Urothelium cell line (cell line): Measurements from ENCODE around the gene BCAS3.
A peak's percentile ranks its signal among the peaks of the same experiment; 100 is the strongest.
"Not testable (repeated sequence)": the region's sequence is repeated elsewhere in the genome, so short reads cannot be mapped to it uniquely, and the experiment has no call there.

ENCODE experiments used
- DNase-seq: peaks from one replicate; pipeline ENCODE4 v3.0.0; 2011; ENCODE audit warnings: low spot score, mixed read lengths
- FAIRE-seq: peaks from 2 replicates; lab custom pipeline; 2011; peaks lifted over from hg19 to GRCh38; lab: Jason Lieb, UNC

The BCAS3 gene

DNA sequence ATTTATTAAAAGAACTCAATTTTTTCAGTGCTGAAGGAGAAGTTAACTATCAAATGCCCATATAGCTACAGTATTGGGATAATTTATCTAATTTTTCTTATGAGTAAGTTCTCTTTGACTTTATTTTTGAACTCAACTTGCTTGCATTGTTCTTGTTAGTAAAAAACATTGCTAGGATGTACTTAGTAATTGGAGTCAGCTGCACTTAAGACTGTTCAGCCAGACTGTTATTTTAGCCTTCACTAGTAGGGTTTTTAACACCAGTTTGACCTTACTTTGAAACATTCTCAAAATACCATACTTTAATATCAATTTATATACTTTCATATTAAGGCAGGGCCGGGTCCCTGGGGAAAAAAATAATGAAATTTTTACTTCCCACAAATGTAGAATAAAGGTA is 465.4 kb downstream of the BCAS3 start:
- no peak for FAIRE-seq
- DNase-seq = no peak

DNA sequence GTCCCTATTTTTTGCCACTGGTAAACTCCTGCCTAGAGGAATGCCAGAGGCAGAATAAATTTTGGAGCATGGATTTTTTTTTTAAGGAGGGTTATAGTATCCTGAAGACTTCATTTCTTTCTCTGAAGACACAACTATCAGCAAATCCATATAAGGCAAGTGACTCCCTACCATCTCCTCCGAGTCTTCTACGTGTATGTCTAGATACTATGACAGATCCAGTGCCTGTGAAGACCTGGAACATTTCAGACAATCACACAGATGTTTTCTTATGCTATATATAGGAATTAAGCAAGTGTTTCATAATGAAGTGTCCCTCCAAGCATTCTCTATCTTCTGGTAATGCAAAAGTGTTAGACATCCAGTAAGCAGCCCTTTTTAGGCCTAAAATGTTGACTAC is 466.5 kb downstream of the BCAS3 start:
- FAIRE-seq = no peak
- no peak for DNase-seq

DNA sequence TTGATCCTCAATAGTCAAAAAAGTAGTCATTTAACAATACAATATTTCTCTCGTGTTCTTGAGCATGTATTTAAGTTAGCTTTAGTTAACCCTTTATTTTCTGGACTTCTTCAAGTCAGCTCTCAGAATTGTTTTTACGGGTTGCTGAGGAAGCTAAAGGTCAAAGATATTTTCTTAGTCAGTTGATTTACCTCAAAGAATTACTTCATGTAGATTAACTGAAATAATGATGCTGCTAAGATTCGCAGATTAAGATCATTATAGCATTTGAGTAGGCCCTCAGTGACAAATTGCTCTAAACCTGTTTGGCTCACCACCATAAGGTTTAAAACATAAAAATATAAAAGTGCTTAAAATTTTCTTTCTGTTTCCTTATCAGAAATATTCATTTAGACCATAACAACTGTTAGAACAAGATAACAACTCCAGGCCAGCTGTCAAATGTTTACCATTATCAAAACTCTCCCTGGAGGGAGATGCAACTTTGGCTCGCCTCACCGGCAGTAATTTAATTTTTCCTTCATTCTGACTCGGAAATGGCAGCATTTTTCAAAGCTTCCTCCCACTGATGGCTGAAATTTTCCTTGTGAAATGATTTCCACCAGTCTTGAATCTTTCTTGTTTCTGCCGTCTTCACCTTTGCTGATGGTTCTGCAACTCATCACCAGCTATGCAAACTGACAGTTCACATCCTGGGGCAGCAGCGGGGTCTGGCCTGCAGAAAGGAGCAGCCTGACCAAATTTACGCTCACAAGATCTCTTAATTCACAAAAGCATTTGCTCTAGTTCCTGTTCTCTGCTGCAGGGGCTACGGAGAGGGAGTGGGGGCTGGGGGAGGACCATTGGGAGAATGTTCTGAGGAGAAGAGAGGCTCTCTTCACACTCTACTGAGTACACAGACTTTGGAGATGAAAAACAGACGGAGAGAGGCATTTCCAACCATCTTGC is 467.2 kb downstream of the BCAS3 start:
- DNase-seq (no peak), FAIRE-seq (peak; percentile 88)

DNA sequence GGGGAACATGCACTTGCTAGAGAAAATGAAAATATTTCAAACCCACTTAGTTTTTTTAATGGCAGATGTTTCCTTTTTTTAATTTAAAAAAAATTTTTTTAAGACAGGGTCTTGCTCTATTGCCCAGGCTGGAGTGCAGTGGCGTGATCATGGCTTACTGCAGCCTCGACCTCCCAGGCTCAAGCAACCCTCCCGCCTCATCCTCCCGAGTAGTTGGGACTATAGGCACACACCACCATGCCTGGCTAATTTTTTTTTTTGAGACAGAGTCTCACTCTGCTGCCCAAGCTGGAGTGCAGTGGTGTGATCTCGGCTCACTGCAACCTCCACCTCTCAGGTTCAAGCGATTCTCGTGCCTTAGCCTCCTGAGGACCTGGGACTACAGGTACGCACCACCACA is 469.2 kb downstream of the BCAS3 start:
- FAIRE-seq = not testable (repeated sequence)

DNA sequence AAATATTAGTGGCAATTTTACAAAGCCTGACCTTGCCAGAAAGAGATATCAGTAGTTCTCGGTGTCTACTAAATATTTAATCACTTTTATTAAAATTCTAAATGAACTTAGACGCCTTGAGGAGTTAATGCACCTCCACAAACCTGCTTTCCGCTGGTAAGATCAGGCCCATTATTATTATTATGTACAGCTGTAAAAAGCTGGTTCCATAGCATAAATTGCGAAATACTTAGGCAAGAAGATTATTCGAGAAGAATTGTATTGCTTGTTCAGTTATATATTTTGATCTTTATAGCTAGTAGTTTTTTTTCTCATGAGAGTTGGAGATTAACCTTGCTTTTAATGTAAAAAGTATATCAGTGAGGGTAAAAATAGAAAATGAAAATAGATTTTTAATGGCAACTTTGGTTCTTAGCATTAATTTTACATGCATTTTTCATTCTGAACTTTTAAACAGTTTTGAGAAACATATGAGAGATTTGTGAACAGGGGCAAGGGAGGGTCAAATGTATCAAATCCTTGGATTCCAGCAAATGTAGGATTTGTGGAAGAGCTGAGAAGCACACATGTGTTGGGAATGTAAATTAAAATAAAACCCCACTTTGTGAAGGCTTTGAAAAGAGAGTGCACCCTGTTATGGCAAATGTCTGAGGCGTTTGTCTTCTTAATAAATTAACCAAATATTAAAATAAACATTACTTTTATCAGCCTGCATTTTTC is 471.6 kb downstream of the BCAS3 start:
- DNase-seq (no peak), FAIRE-seq (no peak)

More for the DNA sequence above, 469.2 kb downstream of the BCAS3 start:
- DNase-seq = not testable (repeated sequence)

DNA sequence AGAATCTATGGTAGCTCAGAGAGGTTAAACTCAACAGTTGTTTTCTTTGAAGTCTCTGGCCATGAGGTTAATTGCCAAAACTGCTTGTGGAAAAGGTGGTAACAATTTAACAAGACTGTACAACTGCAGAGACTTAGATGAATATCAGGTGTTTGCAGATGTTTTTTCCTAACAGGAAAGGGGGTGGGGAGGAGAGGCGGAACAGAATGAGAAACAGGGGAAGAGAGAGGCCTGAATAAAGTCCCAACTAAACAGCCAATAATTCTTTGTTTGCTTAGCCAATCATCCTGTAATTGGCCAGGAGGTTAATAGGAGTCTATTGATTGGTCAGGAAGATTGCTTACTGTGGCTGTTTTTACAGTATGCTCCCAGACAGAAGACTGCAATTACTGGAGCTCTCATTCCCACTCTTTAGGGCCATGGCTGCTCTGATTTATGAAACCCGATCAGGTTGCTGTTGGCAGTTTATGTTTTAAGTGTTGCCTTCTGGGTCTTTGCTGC is 472.3 kb downstream of the BCAS3 start:
- FAIRE-seq = no peak
- no peak for DNase-seq

DNA sequence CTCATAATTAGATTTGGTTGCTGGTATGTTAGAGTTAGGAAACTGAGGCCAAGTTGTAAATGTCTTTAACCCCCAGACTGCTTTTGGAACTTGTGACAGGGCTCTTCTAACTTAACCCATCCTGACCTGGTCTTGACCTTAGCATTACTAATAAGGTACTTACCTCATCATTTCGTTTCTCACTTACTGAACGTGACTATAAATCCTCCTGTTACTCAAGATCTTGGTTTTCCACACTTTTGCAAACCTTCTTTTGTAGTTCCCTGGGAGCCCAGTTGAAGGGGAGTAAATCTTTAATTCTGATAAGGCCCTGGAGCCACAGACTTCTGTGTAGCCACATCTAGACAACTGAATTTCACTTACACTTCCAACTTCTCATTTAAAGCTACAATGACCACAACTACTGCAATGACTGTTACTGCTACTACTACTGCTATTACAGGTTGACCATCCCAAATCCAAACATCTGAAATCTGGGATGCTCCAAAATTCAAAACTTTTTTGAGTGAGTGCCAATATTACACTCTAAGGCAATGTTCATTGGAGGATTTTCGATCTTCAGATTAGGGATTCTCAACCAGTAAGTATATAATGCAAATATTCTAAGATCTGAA is 473.1 kb downstream of the BCAS3 start:
- DNase-seq (no peak), FAIRE-seq (peak; percentile 87)

DNA sequence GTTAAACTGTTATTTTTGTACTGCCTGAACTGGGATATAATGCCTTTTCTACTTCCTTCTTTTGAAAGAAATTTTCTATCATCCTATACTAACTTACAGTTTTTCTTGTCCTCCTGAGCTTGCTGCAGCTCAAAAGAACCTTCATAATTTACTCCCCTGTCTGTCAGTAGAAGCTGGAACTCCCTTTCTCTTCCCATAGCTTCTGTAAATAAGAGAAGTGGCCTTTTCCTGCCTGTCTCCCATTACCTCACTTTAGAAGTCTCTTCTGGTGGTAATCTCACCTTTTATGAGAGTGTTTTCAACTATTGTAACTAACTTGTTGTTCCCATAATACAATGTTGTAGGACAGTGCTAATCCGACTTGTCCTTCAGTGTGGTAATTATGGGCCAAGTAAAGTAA is 475.2 kb downstream of the BCAS3 start:
- FAIRE-seq = no peak
- no peak for DNase-seq

DNA sequence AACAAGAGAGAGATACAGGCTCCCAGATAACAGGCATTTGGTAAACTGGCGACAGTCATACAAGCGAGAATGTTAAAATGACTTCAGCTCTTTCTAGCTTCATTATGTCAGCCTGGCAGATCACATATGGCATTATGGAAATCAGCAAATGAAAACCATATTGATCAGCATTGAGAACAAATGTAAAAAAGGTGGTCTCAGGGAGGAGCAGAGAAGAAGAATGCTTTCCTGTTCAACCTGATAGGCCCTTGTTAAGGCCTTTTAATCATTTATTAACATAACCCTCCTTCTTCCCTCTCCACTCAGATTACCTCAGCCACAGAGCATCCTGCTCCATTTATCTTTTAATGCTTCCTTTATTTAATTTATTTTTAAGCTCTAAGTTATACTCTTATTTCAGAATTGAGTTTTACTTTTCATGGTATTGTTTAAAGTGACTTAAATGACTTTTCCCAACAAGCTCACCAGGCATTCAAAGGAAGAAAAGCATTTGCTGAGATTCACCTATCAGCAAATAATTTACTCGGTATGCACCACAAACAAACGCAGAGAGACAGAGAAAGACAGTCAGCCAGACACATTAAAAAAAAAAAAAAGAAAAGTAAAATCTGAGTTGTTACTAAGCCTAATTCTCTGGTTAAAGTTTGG is 478.1 kb downstream of the BCAS3 start:
- FAIRE-seq (no peak), DNase-seq (no peak)

DNA sequence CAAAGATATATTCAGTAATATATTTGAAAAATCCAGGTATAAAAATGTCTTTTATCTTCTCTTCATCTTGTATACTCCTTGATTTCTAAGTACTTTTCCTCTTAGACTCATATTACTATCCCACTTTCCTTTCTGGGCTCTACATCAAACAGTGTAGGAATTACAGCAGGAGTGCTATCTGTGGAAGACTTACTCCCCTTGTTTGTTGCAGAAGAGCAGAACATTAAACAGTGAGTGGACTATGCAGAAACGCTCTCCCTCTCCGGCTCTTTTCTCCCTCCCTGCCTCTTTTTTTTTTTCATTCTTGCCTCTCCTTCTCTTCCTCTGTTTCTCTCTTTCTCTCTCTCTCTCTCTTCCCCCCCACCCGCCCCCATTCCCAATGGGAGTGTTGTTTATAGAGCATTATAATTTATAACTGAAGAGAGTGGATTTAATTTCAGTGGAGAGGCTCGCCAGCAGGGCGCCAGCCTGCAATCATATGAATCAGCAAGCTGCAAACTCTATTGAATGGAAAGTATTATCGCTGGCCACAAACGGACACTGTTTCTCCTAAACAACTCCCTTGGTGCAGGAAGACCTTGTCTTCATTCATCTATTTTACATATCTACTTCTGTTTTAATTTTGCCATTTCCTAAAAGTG is 479.7 kb downstream of the BCAS3 start:
- peak; percentile 75 for DNase-seq
- FAIRE-seq = peak; percentile 85

DNA sequence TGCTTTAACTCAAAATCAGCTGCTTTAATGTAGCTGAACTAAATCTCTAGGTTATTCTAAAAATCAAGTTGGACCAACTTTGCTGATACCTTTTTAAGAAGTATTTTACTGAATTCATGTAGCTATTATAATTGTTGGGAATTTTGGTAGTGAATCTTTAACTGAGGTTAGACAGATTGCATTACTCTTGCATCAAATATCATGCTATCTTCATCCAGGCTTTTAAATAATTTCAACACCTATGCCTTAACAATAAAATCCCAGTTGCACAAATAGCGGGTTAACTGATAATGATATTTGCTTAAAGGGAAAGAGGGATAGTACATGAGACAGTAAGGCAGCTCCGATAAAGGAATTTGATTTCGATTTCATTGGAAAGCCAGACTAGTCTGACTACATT is 480.7 kb downstream of the BCAS3 start:
- DNase-seq = no peak
- FAIRE-seq = no peak

DNA sequence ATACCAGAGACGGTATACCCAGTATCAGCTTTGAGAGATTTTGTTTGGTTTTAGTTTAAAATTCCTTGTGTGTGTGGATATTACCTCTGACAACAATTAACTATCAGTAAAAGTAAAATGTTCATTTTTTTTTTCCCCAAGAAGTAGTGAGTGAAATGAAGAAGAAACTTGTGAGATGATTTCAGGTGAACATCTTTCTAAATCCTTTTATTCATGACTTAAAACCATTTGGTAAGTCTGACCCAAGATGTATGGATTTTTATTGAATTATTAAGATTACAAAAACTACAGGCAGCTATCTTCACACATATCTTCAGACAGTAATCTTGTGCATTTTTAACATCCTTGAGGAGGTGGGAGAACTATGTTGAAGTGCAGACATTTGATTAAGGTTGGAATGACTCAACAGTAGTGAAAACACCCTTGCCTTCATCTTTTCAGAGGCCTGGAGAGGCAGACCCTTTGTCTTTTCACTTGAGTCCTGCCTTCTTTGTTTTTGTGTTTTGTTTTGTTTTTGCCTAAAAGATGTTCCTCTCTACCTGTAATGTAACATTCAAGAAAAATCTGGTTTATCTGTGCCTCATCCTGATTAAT is 481.7 kb downstream of the BCAS3 start:
- no peak for DNase-seq
- FAIRE-seq = no peak

DNA sequence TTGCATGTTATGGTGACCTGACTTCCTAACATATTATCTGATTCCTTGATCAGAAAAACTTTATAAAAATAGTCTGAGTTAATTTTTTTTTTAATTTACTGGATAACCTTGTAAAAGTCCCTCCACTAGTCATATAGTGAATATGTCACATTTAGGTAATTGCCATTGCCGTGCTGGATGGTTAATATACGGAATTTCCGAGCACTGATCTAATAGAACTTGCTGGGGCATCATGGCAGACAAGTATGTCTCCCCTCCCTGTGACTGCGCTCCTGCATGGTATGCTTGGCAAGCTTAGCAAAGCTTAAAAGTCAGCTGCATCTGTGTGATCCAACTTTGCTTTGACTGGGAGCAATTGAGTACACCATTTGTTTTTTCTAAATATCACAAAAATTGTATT is 482.6 kb downstream of the BCAS3 start:
- no peak for DNase-seq
- no peak for FAIRE-seq

DNA sequence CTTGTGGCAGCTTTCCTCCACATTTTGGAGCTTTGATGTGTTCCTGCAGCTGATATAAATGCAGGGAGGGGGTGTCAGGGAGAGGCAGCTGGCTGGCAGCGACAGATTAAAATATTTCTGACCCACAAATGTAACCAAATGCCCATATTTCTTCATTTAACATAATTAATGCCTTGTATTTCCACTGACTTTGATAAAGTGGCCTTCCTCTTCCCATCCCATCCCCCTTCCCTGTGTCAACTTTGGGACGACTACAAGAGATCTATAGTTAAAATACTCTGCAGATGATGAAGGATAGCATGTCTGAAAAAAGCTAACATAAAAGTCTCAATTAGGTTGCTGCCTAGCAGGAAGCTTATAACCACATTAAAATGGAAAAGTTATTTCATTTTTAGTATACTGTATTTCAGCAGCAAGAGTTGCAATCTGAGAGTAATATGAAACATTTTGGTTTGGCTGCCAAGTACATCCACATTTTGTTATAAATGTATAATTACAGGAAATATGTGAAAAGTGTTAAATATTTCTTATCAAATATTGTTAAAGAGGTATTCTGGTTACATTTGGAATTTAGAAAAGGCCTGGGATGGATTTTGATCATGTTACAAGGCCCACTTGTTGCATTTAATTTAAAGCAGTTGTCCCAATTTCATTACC is 483.3 kb downstream of the BCAS3 start:
- FAIRE-seq = peak; percentile 83
- DNase-seq = no peak

DNA sequence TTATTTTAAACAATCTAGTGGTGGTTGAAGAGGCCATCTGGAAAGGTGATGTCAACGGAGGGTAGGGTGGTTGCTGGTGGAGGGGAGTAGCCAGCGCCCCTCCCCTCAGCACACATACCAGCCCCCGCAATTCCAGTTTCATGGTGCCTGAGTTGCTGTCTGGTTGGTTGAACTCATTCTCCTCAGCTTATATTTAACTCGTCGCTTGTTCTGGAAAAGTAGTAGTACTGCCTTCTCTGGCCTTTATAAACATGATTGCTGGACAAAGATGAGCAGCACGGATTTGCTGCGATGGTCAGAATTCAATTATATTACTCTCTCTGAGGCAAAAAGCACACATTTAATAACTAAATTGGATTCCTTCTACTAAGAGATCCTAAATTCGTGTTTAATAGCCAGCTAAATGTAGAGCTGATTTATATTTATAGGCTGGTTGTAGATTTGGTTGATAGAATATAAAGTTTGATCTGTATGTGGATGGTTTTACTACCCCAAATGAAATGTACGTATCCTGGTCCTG is 484.0 kb downstream of the BCAS3 start:
- FAIRE-seq (peak; percentile 13), DNase-seq (no peak)

DNA sequence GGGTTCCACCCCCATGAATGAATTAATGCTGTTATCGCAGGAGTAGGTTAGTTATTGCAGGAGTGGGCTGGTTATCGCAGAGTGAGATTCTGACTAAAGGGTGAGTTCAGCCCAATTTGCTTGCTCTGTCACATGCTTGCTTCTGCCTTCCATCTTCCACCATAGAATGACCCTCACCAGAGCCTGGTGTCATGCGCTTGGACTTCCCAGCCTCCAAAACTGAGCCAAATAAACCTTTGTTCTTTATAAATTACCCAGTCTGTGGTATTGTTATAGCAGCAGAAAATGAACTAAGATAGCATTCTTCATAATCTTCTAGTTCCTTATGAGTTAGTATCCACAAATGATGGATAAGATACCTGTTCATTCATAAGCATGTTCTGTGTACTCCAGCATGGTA is 486.9 kb downstream of the BCAS3 start:
- FAIRE-seq (peak; percentile 90), DNase-seq (no peak)

DNA sequence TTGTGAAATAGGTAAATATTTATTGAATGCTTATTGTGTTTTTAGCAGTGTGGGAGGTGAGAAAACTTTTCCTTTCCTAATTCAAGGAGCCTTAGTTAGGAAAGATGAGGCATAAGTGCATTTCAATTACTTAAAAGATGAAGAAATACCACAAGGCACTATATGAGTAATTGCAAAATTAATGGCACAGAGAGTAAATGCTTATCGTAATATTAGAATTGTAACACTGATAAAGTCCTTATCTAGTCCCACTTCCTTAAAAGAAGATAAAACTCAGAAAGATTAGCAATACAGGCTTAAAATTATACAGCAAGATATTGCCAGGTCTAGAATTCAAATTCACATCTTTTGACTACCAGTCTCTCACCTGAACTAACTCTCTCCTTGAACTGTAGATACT is 489.4 kb downstream of the BCAS3 start:
- FAIRE-seq (no peak), DNase-seq (no peak)

DNA sequence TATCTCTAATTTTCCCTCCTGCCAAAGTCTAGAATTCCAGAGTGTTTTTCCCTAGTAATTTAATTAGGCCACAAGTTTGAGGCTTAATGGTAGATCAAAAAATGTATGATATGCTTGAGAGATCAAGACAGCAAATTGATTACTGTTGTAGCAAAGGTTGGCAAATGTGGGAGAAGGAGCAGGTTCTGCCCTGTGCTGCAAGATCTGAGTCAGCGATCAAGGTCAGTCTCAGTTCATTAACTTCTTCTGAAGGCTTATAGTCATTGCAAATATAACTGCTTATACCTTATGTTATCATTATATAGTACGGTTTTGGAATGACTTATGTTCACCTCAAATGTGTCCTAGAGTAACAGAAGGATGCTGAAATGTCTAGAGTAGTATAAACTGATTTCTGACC is 490.9 kb downstream of the BCAS3 start:
- no peak for DNase-seq

DNA sequence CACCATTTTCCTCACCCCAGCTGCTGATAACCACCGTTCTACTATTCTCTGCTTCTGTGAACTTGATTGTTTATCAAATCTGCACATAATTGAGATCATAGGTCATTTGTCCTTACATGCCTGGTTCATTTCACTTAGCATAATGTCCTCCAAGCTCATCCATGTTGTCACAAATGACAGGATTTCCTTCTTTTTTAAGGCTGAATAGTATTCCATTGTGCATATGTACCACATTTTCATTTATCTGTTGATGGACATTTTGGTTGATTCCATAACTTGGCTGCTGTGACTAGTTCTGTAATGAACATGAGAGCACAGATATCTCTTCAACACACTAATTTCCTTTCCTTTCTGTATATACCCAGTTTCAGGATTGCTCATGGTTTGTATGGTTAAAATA is 496.7 kb downstream of the BCAS3 start:
- FAIRE-seq (peak; percentile 77), DNase-seq (no peak)

More for the DNA sequence above, 490.9 kb downstream of the BCAS3 start:
- FAIRE-seq = peak; percentile 76
